Neural cell (in vitro differentiated cells): ENCODE results near the gene USP32. TPM values are rescaled to one million over a fixed set of nuclear protein-coding genes. Genes with fewer than 3 reads are reported as not detected.

Experiments used
- H2AFZ ChIP-seq: fragments of 200-600, 300-800 bp; sonication (generic), shearing (Covaris generic); 2 replicates; pipeline ENCODE4 v1.6.0; 2014; ENCODE audit warnings: low read depth, mild to moderate bottlenecking, antibody characterized with exemption, low read length, moderate library complexity
- H3F3A ChIP-seq: fragments of 200-600 bp; shearing (Covaris generic); 2 replicates; pipeline ENCODE4 v1.6.1; 2016; ENCODE audit warnings: mild to moderate bottlenecking, moderate library complexity, mixed read lengths, antibody characterized with exemption, low read length; ENCODE audit not compliant: insufficient read depth, poor library complexity, severe bottlenecking
- H3K27ac ChIP-seq: fragments of 200-600, 300-800 bp; sonication (generic), shearing (Covaris generic); 2 replicates; pipeline ENCODE4 v1.5.1; 2014; ENCODE audit warnings: mild to moderate bottlenecking, low read length, moderate library complexity
- H3K27me3 ChIP-seq: fragments of 300-800, 200-600 bp; sonication (generic), shearing (Covaris generic); 2 replicates; pipeline ENCODE4 v1.6.0; 2014; ENCODE audit warnings: mild to moderate bottlenecking, low read depth, low read length, moderate library complexity; ENCODE audit not compliant: insufficient read depth
- H3K36me3 ChIP-seq: fragments of 300-800, 200-600 bp; sonication (generic), shearing (Covaris generic); 2 replicates; pipeline ENCODE4 v1.5.1; 2014; ENCODE audit warnings: mild to moderate bottlenecking, antibody characterized with exemption, low read length, moderate library complexity; ENCODE audit not compliant: insufficient read depth
- H3K4me2 ChIP-seq: fragments of 300-800, 200-600 bp; sonication (generic), shearing (Covaris generic); 2 replicates; pipeline ENCODE4 v1.6.0; 2014; ENCODE audit warnings: mild to moderate bottlenecking, low read length
- H3K4me3 ChIP-seq: fragments of 300-800, 200-600 bp; sonication (generic), shearing (Covaris generic); 2 replicates; pipeline ENCODE4 v1.5.1; 2014; ENCODE audit warnings: mild to moderate bottlenecking, low read length, moderate library complexity
- H3K79me2 ChIP-seq: fragments of 200-600 bp; shearing (Covaris generic); replicated peaks from 2 replicates; pipeline ENCODE4 v1.6.0; 2014; ENCODE audit warnings: mild to moderate bottlenecking, low read length, moderate library complexity; ENCODE audit not compliant: insufficient read depth
- H3K9ac ChIP-seq: fragments of 300-800, 200-600 bp; sonication (generic), shearing (Covaris generic); 2 replicates; pipeline ENCODE4 v1.6.1; 2016; ENCODE audit warnings: mild to moderate bottlenecking, low read length, mixed read lengths
- H3K9me2 ChIP-seq: fragments of 200-600 bp; shearing (Covaris generic); 2 replicates; pipeline ENCODE4 v1.6.1; 2016; ENCODE audit warnings: mild to moderate bottlenecking, low read length, mixed read lengths; ENCODE audit not compliant: insufficient read depth
- H3K9me3 ChIP-seq: fragments of 200-600, 300-800 bp; sonication (generic), shearing (Covaris generic); 2 replicates; pipeline ENCODE4 v1.6.1; 2016; ENCODE audit warnings: mild to moderate bottlenecking, mixed run types, low read length, moderate library complexity, mixed read lengths
- H4K20me1 ChIP-seq: fragments of 200-600 bp; shearing (Covaris generic); 2 replicates; pipeline ENCODE4 v1.6.1; 2016; ENCODE audit warnings: mild to moderate bottlenecking, mixed run types; ENCODE audit not compliant: insufficient read depth
- EP300 ChIP-seq: fragments of 450-650 bp; conservative IDR thresholded peaks from 2 replicates; pipeline ENCODE4 v1.6.1; 2014; ENCODE audit warnings: antibody characterized with exemption, mild to moderate bottlenecking, moderate library complexity; ENCODE audit not compliant: poor library complexity, severe bottlenecking
- EZH2 ChIP-seq: fragments of 200-600, 300-800 bp; shearing (Covaris generic), sonication (generic); IDR thresholded peaks from 2 replicates; pipeline ENCODE4 v1.6.1; 2014; ENCODE audit warnings: antibody characterized with exemption, low read length, borderline replicate concordance, mild to moderate bottlenecking; ENCODE audit not compliant: insufficient read depth, poor library complexity, severe bottlenecking
- MXI1 ChIP-seq: fragments of 450-650 bp; conservative IDR thresholded peaks from 2 replicates; pipeline ENCODE4 v1.6.1; 2014; ENCODE audit warnings: antibody characterized with exemption, mild to moderate bottlenecking; ENCODE audit not compliant: poor library complexity, severe bottlenecking
- POLR2AphosphoS5 ChIP-seq: IDR thresholded peaks from 2 replicates; pipeline ENCODE4 v1.6.1; 2012
- RAD21 ChIP-seq: fragments of 450-650 bp; conservative IDR thresholded peaks from 2 replicates; pipeline ENCODE4 v1.6.1; 2014; ENCODE audit warnings: antibody characterized with exemption, mild to moderate bottlenecking, moderate library complexity
- SMC3 ChIP-seq: fragments of 450-650 bp; conservative IDR thresholded peaks from 2 replicates; pipeline ENCODE4 v1.6.1; 2014; ENCODE audit warnings: antibody characterized with exemption, mild to moderate bottlenecking, moderate library complexity; ENCODE audit not compliant: poor library complexity
- TAF1 ChIP-seq: IDR thresholded peaks from 2 replicates; pipeline ENCODE4 v1.6.1; 2012; ENCODE audit warnings: low read depth
- polyA plus RNA-seq: library from polyadenylated mRNA; depleted of rRNA; stranded (reverse); fragments of >200 nt; gene quantifications from 2 replicates; pipeline ENCODE4 v1.2.3, GENCODE V29; 2014
- TF ChIP-seq, protein P1 (sequence below): fragments of 450-650 bp; IDR thresholded peaks from 2 replicates; pipeline ENCODE4 v1.5.1; 2014; ENCODE audit warnings: antibody characterized with exemption, mild to moderate bottlenecking, moderate library complexity; ENCODE audit not compliant: poor library complexity, severe bottlenecking
- TF ChIP-seq, protein P2 (sequence below): IDR thresholded peaks from 2 replicates; pipeline ENCODE4 v1.6.1; 2012; ENCODE audit warnings: borderline replicate concordance

USP32 gene
- polyA plus RNA-seq, 1 donor from 2014 or later: 25.7 TPM

DNA sequence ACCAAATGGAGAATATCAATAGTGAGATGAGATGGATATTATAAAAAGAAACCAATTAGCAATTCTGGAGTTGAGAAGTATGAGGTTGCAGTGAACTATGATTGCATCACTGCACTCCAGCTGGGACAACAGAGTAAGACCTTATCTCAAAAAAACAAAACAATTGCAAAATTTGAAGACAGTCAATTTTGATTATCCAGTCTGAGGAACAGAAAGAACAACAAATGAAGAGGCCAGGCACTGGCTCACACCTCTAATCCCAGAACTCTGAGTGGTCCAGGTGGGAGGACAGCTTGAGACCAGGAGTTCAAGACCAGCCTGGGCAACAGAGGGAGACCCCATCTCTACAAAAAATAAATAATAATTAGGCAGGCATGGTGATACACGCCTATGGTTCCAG is 35.0 kb downstream of the USP32 start:
- Histone ChIP-seq H3K4me2 (no peak overlapping the region), H3K27me3 (no peaks in the 10 kb centered on the region), H3K9me3 (no peaks in the 10 kb centered on the region), H3K79me2 (peaks cover 5% of the 10 kb centered on the region), H3K9me2 (no peaks in the 10 kb centered on the region), H2AFZ (no peak overlapping the region), H3K4me3 (no peak overlapping the region), H3K27ac (no peak overlapping the region), H3K9ac (no peak overlapping the region), H3F3A (no peaks in the 10 kb centered on the region), H4K20me1 (no peaks in the 10 kb centered on the region), H3K36me3 (no peaks in the 10 kb centered on the region)
- TF ChIP-seq EZH2 (no peak), EP300 (no peak), SMC3 (no peak), RAD21 (no peak), TAF1 (no peak), POLR2AphosphoS5 (no peak), MXI1 (no peak)
- TF ChIP-seq, protein P1, sequence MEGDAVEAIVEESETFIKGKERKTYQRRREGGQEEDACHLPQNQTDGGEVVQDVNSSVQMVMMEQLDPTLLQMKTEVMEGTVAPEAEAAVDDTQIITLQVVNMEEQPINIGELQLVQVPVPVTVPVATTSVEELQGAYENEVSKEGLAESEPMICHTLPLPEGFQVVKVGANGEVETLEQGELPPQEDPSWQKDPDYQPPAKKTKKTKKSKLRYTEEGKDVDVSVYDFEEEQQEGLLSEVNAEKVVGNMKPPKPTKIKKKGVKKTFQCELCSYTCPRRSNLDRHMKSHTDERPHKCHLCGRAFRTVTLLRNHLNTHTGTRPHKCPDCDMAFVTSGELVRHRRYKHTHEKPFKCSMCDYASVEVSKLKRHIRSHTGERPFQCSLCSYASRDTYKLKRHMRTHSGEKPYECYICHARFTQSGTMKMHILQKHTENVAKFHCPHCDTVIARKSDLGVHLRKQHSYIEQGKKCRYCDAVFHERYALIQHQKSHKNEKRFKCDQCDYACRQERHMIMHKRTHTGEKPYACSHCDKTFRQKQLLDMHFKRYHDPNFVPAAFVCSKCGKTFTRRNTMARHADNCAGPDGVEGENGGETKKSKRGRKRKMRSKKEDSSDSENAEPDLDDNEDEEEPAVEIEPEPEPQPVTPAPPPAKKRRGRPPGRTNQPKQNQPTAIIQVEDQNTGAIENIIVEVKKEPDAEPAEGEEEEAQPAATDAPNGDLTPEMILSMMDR: no peak
- TF ChIP-seq, protein P2, sequence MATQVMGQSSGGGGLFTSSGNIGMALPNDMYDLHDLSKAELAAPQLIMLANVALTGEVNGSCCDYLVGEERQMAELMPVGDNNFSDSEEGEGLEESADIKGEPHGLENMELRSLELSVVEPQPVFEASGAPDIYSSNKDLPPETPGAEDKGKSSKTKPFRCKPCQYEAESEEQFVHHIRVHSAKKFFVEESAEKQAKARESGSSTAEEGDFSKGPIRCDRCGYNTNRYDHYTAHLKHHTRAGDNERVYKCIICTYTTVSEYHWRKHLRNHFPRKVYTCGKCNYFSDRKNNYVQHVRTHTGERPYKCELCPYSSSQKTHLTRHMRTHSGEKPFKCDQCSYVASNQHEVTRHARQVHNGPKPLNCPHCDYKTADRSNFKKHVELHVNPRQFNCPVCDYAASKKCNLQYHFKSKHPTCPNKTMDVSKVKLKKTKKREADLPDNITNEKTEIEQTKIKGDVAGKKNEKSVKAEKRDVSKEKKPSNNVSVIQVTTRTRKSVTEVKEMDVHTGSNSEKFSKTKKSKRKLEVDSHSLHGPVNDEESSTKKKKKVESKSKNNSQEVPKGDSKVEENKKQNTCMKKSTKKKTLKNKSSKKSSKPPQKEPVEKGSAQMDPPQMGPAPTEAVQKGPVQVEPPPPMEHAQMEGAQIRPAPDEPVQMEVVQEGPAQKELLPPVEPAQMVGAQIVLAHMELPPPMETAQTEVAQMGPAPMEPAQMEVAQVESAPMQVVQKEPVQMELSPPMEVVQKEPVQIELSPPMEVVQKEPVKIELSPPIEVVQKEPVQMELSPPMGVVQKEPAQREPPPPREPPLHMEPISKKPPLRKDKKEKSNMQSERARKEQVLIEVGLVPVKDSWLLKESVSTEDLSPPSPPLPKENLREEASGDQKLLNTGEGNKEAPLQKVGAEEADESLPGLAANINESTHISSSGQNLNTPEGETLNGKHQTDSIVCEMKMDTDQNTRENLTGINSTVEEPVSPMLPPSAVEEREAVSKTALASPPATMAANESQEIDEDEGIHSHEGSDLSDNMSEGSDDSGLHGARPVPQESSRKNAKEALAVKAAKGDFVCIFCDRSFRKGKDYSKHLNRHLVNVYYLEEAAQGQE: no peak

DNA sequence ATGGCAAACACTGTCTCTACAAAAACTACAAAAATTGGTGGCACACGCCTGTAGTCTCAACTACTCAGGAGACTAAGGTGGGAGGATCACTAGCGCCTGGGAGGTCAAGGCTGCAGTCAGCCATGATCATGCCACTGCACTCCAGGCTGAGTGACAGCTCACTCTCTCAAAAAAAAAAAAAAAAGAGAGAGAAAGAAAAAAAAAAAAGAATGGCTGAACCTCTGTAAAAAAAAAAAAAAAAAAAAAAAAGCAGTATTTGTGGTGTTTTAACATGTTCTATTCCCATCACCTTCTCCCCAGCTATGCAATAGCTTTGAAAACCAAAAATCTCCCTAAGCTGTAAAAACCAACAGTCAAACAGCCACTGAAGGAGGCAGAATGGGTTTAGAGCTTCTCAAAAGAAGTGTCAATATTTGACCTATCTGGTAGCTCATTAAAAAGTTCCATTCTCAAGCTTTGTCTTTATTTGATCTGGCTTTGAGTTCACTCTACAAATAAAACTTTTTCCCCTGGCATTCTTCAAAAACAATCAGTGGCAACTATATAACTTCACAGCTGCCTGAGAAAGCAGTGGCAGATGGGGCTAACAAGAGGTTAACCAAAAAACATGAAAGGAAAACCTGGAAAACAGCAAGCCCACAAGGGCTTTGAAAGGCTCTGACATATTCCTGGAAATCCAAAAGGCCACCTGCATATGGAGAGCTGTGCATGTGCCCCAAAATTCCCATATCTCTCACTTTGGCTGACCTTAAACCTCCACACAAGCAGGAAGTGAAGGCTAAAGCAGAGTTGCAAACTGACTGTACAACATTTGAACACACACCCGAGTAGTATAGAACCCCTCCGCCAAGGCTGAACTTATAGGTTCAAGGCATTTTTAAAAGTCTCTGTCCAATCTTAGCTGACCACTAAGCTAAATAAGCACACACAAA is 36.0 kb downstream of the USP32 start:
- no peaks in the 10 kb centered on the region for H3F3A ChIP-seq
- H3K4me3 ChIP-seq: no peak overlapping the region
- H3K79me2 ChIP-seq: peaks cover 5% of the 10 kb centered on the region
- H3K9me3 ChIP-seq: no peaks in the 10 kb centered on the region
- no peak overlapping the region for H2AFZ ChIP-seq
- H3K27me3 ChIP-seq: no peaks in the 10 kb centered on the region
- H3K9ac ChIP-seq: no peak overlapping the region
- no peak overlapping the region for H3K27ac ChIP-seq
- no peak overlapping the region for H3K4me2 ChIP-seq
- H3K36me3 ChIP-seq: no peaks in the 10 kb centered on the region
- TF ChIP-seq SMC3: no peak
- TF ChIP-seq TAF1: no peak
- H3K9me2 ChIP-seq: no peaks in the 10 kb centered on the region
- H4K20me1 ChIP-seq: no peaks in the 10 kb centered on the region
